PC-9 (cell line): ENCODE results near the gene SLC26A6. TPM values are rescaled to one million over a fixed set of nuclear protein-coding genes. Genes with fewer than 3 reads are reported as not detected.

Experiments used
- BruUV-seq: library from RNA; stranded (reverse); fragments of 400-500 nt; replicated peaks from 2 replicates; lab custom pipeline; 2021; lab: Mats Ljungman, UMichigan
- CTCF ChIA-PET: fragments of 300-600 bp; sonication (Branson Sonifier 250); formaldehyde crosslinking; loops from one replicate; lab custom pipeline; 2022; ENCODE audit warnings: antibody characterized with exemption; lab: Charles Lee
- POLR2A ChIA-PET: fragments of 300-600 bp; sonication (Branson Sonifier 250); formaldehyde crosslinking; loops from one replicate; lab custom pipeline; 2022; ENCODE audit warnings: antibody characterized with exemption; ENCODE audit not compliant: unreplicated experiment; lab: Charles Lee
- DNase-seq, 2 experiments: peaks; one replicate each; pipeline versions ENCODE4 v3.0.0 to v3.0.0-alpha.2; 2015 to 2022; ENCODE audit warnings: mixed read lengths in 1 of 2
- H2AFZ ChIP-seq: fragments of 200-600 bp; sonication (generic); 2 replicates; pipeline ENCODE4 v1.8.1; 2017; ENCODE audit warnings: antibody characterized with exemption
- H3F3A ChIP-seq: fragments of 200-600 bp; sonication (generic); 2 replicates; pipeline ENCODE4 v1.8.1; 2017; ENCODE audit warnings: antibody characterized with exemption, mild to moderate bottlenecking, low read depth; ENCODE audit not compliant: insufficient read depth
- H3K27ac ChIP-seq: fragments of 200-600 bp; sonication (generic); 2 replicates; pipeline ENCODE4 v1.6.1; 2016; ENCODE audit warnings: mixed run types
- H3K27me3 ChIP-seq: fragments of 200-600 bp; sonication (generic); 2 replicates; pipeline ENCODE4 v1.6.1; 2016; ENCODE audit warnings: low read depth, mixed run types; ENCODE audit not compliant: insufficient read depth
- H3K36me3 ChIP-seq: fragments of 200-600 bp; sonication (generic); 2 replicates; pipeline ENCODE4 v1.6.1; 2016; ENCODE audit warnings: low read depth, mixed run types
- H3K4me1 ChIP-seq: fragments of 200-600 bp; sonication (generic); replicated peaks from 2 replicates; pipeline ENCODE4 v1.6.1; 2016; ENCODE audit warnings: mixed run types; ENCODE audit not compliant: insufficient read depth
- H3K4me2 ChIP-seq: fragments of 200-600 bp; sonication (generic); 2 replicates; pipeline ENCODE4 v1.6.1; 2017; ENCODE audit warnings: mixed run types
- H3K4me3 ChIP-seq: fragments of 200-600 bp; sonication (generic); 2 replicates; pipeline ENCODE4 v1.6.1; 2016; ENCODE audit warnings: mixed run types
- H3K79me2 ChIP-seq: fragments of 200-600 bp; sonication (generic); 2 replicates; pipeline ENCODE4 v1.6.1; 2017; ENCODE audit warnings: low read depth, mixed run types
- H3K9me2 ChIP-seq: fragments of 200-600 bp; sonication (generic); 2 replicates; pipeline ENCODE4 v1.8.1; 2017; ENCODE audit warnings: mild to moderate bottlenecking; ENCODE audit not compliant: insufficient read depth
- H3K9me3 ChIP-seq: fragments of 200-600 bp; sonication (generic); 2 replicates; pipeline ENCODE4 v1.8.1; 2016; ENCODE audit warnings: low read depth; ENCODE audit not compliant: insufficient read depth
- H4K20me1 ChIP-seq: fragments of 200-600 bp; sonication (generic); 2 replicates; pipeline ENCODE4 v1.8.1; 2017; ENCODE audit not compliant: insufficient read depth
- CTCF ChIP-seq: fragments of 200-600 bp; sonication (generic); conservative IDR thresholded peaks from 2 replicates; pipeline ENCODE4 v1.6.1; 2017; ENCODE audit warnings: mixed run types, antibody characterized with exemption, mild to moderate bottlenecking, moderate library complexity
- EZH2 ChIP-seq: fragments of 200-600 bp; sonication (generic); IDR thresholded peaks from 2 replicates; pipeline ENCODE4 v1.8.0; 2017; ENCODE audit warnings: antibody characterized with exemption, low read depth
- intact Hi-C: fragments of 100-400 bp; cut with micrococcal nuclease; formaldehyde crosslinking; loops from one replicate; pipeline ENCODE4 v1.10.0; 2022; ENCODE audit not compliant: unreplicated experiment
- microRNA-seq: library from miRNA; unstranded; fragments of <30 nt; microRNA quantifications from one replicate; pipeline ENCODE4 v1.2.0, GENCODE V29; 2021; ENCODE audit warnings: borderline number of aligned reads, borderline replicate concordance
- total RNA-seq: library from RNA; stranded (reverse); gene quantifications from 2 replicates; pipeline ENCODE4 v1.2.3, GENCODE V29; 2021

SLC26A6 gene
- total RNA-seq, 1 experiment from 2014 or later = 18.7 TPM

- CTCF ChIA-PET = no interaction called here
Measured at GRCh38 chr3:48576647-48577046, 58.6 kb downstream of the SLC26A6 start.

More at GRCh38 chr3:48576647-48577046, 58.6 kb downstream of the SLC26A6 start:
- Histone ChIP-seq H3F3A (no peaks in the 10 kb centered on the region), H3K27me3 (no peaks in the 10 kb centered on the region), H2AFZ (no peak overlapping the region), H3K4me3 (no peak overlapping the region), H3K4me2 (no peak overlapping the region), H3K79me2 (no peaks in the 10 kb centered on the region), H3K4me1 (no peaks in the 10 kb centered on the region), H3K9me3 (no peaks in the 10 kb centered on the region), H4K20me1 (no peaks in the 10 kb centered on the region), H3K9me2 (no peaks in the 10 kb centered on the region), H3K36me3 (no peaks in the 10 kb centered on the region), H3K27ac (no peak overlapping the region)
- no peak for TF ChIP-seq CTCF
- no peak for TF ChIP-seq EZH2
- no TSS peak for BruUV-seq
- DNase-seq = no peak
- POLR2A ChIA-PET = no interaction called here
- intact Hi-C loops = no loop called here

Small RNA genes within 50 kb of the gene (microRNA-seq; reads per million reads assigned to microRNA genes)
- not detected for gene MIR4793
- gene MIR711 = not detected

Other genes starting within 250 kb of the SLC26A6 start
- gene PLXNB1, start 205.4 kb downstream of the SLC26A6 start, total RNA-seq = 97.7 and 120 TPM in 2 replicates
- gene CCDC51, start 195.3 kb downstream of the SLC26A6 start, total RNA-seq = 28.5 and 35.4 TPM in 2 replicates
- gene TMA7, start 195.2 kb downstream of the SLC26A6 start, total RNA-seq = 235 and 314 TPM in 2 replicates
- gene ATRIP, start 188.7 kb downstream of the SLC26A6 start, total RNA-seq = 6.9 and 8.5 TPM in 2 replicates
- gene SHISA5, start 131.3 kb downstream of the SLC26A6 start, total RNA-seq = 133 and 141 TPM in 2 replicates
- gene PFKFB4, start 78.7 kb downstream of the SLC26A6 start, total RNA-seq = 11.7 and 13.3 TPM in 2 replicates
- 2.8 and 4.2 TPM in 2 replicates for gene UCN2, start 71.7 kb downstream of the SLC26A6 start, total RNA-seq
- gene COL7A1, start 40.1 kb downstream of the SLC26A6 start, total RNA-seq = 91.2 and 151 TPM in 2 replicates
- gene UQCRC1, start 25.8 kb downstream of the SLC26A6 start, total RNA-seq = 255 and 264 TPM in 2 replicates
- not detected in 2 replicates for gene TMEM89, start 13.7 kb downstream of the SLC26A6 start, total RNA-seq
- gene CELSR3, start 27.4 kb upstream of the SLC26A6 start, total RNA-seq = 9.9 and 11.6 TPM in 2 replicates
- gene NCKIPSD, start 50.5 kb upstream of the SLC26A6 start, total RNA-seq = 40.0 and 53.3 TPM in 2 replicates
- 123 and 144 TPM in 2 replicates for gene IP6K2, start 81.8 kb upstream of the SLC26A6 start, total RNA-seq
- 54.2 and 78.9 TPM in 2 replicates for gene PRKAR2A, start 212.4 kb upstream of the SLC26A6 start, total RNA-seq